Ramos (cell line): ENCODE results near the gene SH3YL1.

Source experiments
- in situ Hi-C: fragments of 300-500 bp; cut with MboI; formaldehyde crosslinking; loops from one replicate; pipeline ENCODE4 v1.14.3; 2022; ENCODE audit warnings: low sequenced_read_pairs; ENCODE audit not compliant: unreplicated experiment

SH3YL1 gene

GRCh38 chr2:259789-260331 is 4.0 kb downstream of the SH3YL1 start:
- in situ Hi-C loops, result no loop called here

GRCh38 chr2:258933-259332 is 4.9 kb downstream of the SH3YL1 start:
- in situ Hi-C loops, result no loop called here

- in situ Hi-C loops, result no loop called here
These were observed 6.0 kb downstream of the SH3YL1 start for GRCh38 chr2:257842-258241.

- in situ Hi-C loops, result no loop called here
These were observed 6.4 kb downstream of the SH3YL1 start for GRCh38 chr2:257429-257828.

GRCh38 chr2:256094-256493 is 7.7 kb downstream of the SH3YL1 start:
- in situ Hi-C loops, result no loop called here

GRCh38 chr2:255195-255594 is 8.6 kb downstream of the SH3YL1 start:
- in situ Hi-C loops, result no loop called here

- in situ Hi-C loops, result no loop called here
These were observed 9.6 kb downstream of the SH3YL1 start for GRCh38 chr2:254241-254640.

GRCh38 chr2:253202-253638 is 10.6 kb downstream of the SH3YL1 start:
- in situ Hi-C loops, result no loop called here

GRCh38 chr2:252001-252602 is 11.7 kb downstream of the SH3YL1 start:
- in situ Hi-C loops, result no loop called here

GRCh38 chr2:249538-250042 is 14.2 kb downstream of the SH3YL1 start:
- in situ Hi-C loops, result no loop called here

GRCh38 chr2:248724-249123 is 15.1 kb downstream of the SH3YL1 start:
- in situ Hi-C loops, result no loop called here

- in situ Hi-C loops, result no loop called here
These were observed 17.2 kb downstream of the SH3YL1 start for GRCh38 chr2:246489-247144.

GRCh38 chr2:244547-244946 is 19.3 kb downstream of the SH3YL1 start:
- in situ Hi-C loops, result no loop called here

- in situ Hi-C loops, result no loop called here
These were observed 25.0 kb downstream of the SH3YL1 start for GRCh38 chr2:238869-239268.

- in situ Hi-C loops, result no loop called here
These were observed 25.4 kb downstream of the SH3YL1 start for GRCh38 chr2:238431-238830.

GRCh38 chr2:237878-238277 is 26.0 kb downstream of the SH3YL1 start:
- in situ Hi-C loops, result no loop called here

- in situ Hi-C loops, result no loop called here
These were observed 26.8 kb downstream of the SH3YL1 start for GRCh38 chr2:236993-237539.

- in situ Hi-C loops, result no loop called here
These were observed 29.4 kb downstream of the SH3YL1 start for GRCh38 chr2:234421-234820.

- in situ Hi-C loops, result no loop called here
These were observed 30.8 kb downstream of the SH3YL1 start for GRCh38 chr2:233030-233429.

GRCh38 chr2:231521-232185 is 32.2 kb downstream of the SH3YL1 start:
- in situ Hi-C loops, result no loop called here
